Activated naive CD4-positive, alpha-beta T cell treated with anti-CD3 and anti-CD28 coated beads for 36 hours (primary cell): ENCODE results near the gene PHLPP1. TPM values are rescaled to one million over a fixed set of nuclear protein-coding genes. Genes with fewer than 3 reads are reported as not detected.

ENCODE experiments used
- CTCF ChIA-PET: fragments of 350-600 bp; sonication (Branson Sonifier 250); formaldehyde crosslinking; loops from one replicate; lab custom pipeline; 2021; ENCODE audit warnings: antibody characterized with exemption; lab: Charles Lee
- DNase-seq: peaks from one replicate; pipeline ENCODE4 v3.0.0-alpha.2; 2020
- H3K27ac Mint-ChIP-seq: one replicate; pipeline ENCODE4 v1.8.0; 2021; ENCODE audit warnings: mild to moderate bottlenecking, mixed read lengths
- H3K27me3 Mint-ChIP-seq: one replicate; pipeline ENCODE4 v1.8.0; 2021; ENCODE audit warnings: low read depth, mixed read lengths
- H3K36me3 Mint-ChIP-seq: one replicate; pipeline ENCODE4 v1.8.0; 2021; ENCODE audit warnings: low read depth, mixed read lengths
- H3K4me1 Mint-ChIP-seq: one replicate; pipeline ENCODE4 v1.8.0; 2021; ENCODE audit warnings: low read depth, mixed read lengths
- H3K4me3 Mint-ChIP-seq: one replicate; pipeline ENCODE4 v1.8.0; 2021; ENCODE audit warnings: mild to moderate bottlenecking, moderate library complexity, mixed read lengths
- H3K9me3 Mint-ChIP-seq: one replicate; pipeline ENCODE4 v1.8.0; 2021; ENCODE audit warnings: mixed read lengths
- intact Hi-C: fragments of 100-400 bp; cut with micrococcal nuclease; formaldehyde crosslinking; loops from one replicate; pipeline ENCODE4 v1.15.1; 2023
- total RNA-seq, 2 experiments: library from RNA; stranded (reverse); gene quantifications; one replicate each; pipeline ENCODE4 v1.2.3, GENCODE V29; 2021

Gene PHLPP1
- total RNA-seq, 2 experiments from 2014 or later, result 6.5 to 7.2 TPM

DNA sequence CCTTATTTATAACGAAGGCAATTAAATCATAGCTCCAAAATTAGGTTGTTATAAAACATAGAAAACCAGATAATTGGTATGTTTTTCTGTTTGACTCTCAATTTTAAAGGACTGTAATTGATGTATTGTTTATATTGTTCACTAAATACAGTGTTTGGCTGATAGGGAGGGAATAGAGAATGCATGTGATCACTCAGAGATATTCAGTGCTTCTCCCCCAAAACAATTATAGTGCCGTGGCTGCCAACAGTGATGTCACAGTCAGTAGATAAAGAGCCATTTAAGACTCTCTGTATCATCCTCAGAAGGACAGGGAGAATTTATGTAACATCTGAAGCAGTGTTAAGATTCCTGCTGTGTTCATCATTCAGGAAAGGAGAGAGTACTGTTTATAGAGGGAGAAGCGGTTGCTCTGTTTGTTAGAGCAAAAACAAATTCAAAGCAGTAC lies 69.6 kb downstream of the PHLPP1 start:
- peaks cover 37% of the 10 kb centered on the region for H3K4me1 Mint-ChIP-seq
- H3K36me3 Mint-ChIP-seq, result no peaks in the 10 kb centered on the region
- no peak overlapping the region for H3K27ac Mint-ChIP-seq
- H3K4me3 Mint-ChIP-seq, result no peak overlapping the region
- no peaks in the 10 kb centered on the region for H3K9me3 Mint-ChIP-seq
- intact Hi-C loops, result loop anchor here (1.0 to 10.0 kb wide), 7 partner anchors 14 to 600 kb away; partner anchors contain the start of genes PHLPP1, PIGN and RELCH
- DNase-seq, result no peak
- H3K27me3 Mint-ChIP-seq, result peaks cover 5% of the 10 kb centered on the region
- CTCF ChIA-PET, result interaction anchor here (1.2 to 1.5 kb wide), 2 partner anchors 68 to 85 kb away, joined by 3 read pairs; no protein-coding TSS in a partner anchor

DNA sequence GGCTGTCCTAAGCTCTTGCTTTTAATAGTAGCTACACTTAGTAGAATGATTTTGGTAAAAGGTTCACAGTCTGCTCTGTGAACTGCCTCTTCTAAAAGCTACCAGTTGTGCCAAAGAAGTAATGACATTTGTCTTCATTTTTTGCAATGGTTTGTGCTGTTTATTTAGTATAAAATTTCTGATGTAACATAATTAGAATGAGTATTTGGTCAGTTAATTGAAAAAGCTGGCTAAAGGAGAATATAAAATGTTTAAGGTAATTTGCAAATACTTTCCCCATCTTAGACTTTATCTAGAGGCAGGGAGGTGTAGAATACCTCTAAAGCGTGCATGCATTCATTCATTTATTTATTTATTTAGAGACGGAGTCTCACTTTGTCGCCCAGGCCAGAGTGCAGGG lies 71.3 kb downstream of the PHLPP1 start:
- intact Hi-C loops, result loop anchor here (10.0 kb wide), 1 partner anchor 602 kb away; the partner anchor contains the start of genes PIGN and RELCH
- no peaks in the 10 kb centered on the region for H3K36me3 Mint-ChIP-seq
- peaks cover 5% of the 10 kb centered on the region for H3K27me3 Mint-ChIP-seq
- no peak overlapping the region for H3K27ac Mint-ChIP-seq
- H3K4me3 Mint-ChIP-seq, result no peak overlapping the region
- CTCF ChIA-PET, result no interaction called here
- peaks cover 47% of the 10 kb centered on the region for H3K4me1 Mint-ChIP-seq
- DNase-seq, result no peak
- no peaks in the 10 kb centered on the region for H3K9me3 Mint-ChIP-seq

DNA sequence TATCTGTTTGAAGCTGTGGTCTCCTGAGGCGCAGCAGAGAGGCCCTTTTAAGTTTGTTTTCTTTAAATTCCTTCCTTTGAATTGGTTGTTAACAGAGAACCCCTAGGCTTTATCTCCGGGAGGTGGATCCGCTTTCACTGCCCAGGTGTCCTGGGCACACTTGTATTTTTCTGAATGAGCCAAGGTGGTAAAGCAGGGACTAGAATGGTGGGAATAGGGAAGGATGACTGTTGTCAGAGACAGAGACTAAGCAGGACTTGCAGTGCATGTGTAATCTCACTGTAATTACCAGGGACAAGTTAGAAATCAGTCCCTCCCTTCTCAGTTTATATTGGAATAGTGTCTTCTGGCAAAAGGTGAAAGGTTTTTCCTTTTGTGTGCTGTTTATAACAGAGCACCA lies 72.8 kb downstream of the PHLPP1 start:
- no peaks in the 10 kb centered on the region for H3K9me3 Mint-ChIP-seq
- DNase-seq, result no peak
- H3K27me3 Mint-ChIP-seq, result peaks cover 5% of the 10 kb centered on the region
- intact Hi-C loops, result loop anchor here (10.0 kb wide), 1 partner anchor 603 kb away; the partner anchor contains the start of genes PIGN and RELCH
- peaks cover 43% of the 10 kb centered on the region for H3K4me1 Mint-ChIP-seq
- H3K4me3 Mint-ChIP-seq, result no peak overlapping the region
- H3K27ac Mint-ChIP-seq, result no peak overlapping the region
- CTCF ChIA-PET, result no interaction called here
- no peaks in the 10 kb centered on the region for H3K36me3 Mint-ChIP-seq

DNA sequence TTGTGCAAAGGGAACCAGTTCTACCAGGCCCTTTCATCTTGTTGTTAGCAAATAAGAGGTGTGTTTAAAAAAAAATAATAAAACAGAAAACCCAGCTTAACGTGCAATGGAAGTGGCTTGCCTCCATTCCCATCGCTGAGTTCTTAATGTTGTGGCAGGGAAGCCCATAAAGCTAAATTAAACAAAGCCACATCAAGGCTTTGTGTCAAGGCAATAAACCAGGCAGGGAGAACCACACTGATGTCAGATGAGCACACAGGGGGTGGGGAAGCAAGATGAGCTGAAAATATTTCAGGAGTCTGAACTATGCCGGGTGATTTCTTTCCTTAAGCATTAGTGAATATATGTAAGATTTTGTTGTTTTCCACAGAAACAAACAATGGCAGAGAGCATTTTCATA lies 73.5 kb downstream of the PHLPP1 start:
- DNase-seq, result no peak
- Mint-ChIP-seq H3K36me3 (no peaks in the 10 kb centered on the region), H3K4me1 (peaks cover 40% of the 10 kb centered on the region), H3K27ac (no peak overlapping the region), H3K4me3 (no peak overlapping the region), H3K9me3 (no peaks in the 10 kb centered on the region), H3K27me3 (peaks cover 8% of the 10 kb centered on the region)
- CTCF ChIA-PET, result interaction anchor here (0.7 kb wide), 1 partner anchor 27 kb away, joined by 3 read pairs; no protein-coding TSS in a partner anchor
- intact Hi-C loops, result loop anchor here (10.0 kb wide), 1 partner anchor 604 kb away; the partner anchor contains the start of genes PIGN and RELCH

DNA sequence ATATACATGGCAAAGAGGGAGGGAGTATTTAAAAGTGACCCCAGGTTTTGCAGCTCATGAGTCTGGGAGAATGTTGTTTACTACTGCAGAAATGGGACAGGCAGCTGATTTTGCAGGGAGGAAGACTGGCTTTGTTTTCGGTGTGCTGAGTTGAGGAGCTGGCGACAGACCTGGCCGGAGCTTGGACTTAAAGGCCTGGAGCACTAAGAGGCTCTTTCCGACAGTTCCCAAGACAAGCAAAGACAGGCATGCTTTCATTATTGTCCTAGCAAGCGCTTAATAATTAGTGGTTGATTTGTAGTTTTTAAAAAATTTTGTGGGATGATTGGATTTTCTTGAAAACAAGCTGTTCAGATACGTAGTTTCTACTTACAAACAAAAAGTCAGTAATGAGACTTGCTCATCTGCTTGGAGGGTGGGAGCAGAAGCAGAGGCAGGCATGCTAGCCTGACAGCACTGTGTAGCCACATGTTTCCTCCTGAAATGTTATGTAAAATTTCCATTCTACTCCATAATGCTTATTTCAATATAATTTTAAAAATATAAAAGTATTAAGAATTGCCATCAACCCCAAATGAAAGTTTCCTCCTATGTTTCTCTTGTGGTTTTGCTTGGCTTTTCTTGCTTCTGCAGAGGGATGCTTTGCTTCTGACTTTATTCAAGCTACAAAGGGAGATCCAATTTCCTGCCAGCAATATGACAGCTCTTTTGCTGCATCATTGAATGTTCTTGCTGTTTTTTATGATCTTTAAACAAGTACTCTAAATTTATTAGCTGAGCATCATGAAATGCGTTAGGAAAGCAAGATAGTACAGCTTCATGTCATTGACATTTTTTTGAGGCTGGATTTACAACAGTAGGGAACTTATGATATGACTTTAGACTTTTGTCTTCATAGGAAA lies 75.8 kb downstream of the PHLPP1 start:
- H3K27ac Mint-ChIP-seq, result no peak overlapping the region
- CTCF ChIA-PET, result interaction anchor here (1.3 kb wide), 1 partner anchor 205 kb away, joined by 3 read pairs; no protein-coding TSS in a partner anchor
- no peak for DNase-seq
- H3K27me3 Mint-ChIP-seq, result peaks cover 8% of the 10 kb centered on the region
- intact Hi-C loops, result no loop called here
- H3K4me1 Mint-ChIP-seq, result peaks cover 23% of the 10 kb centered on the region
- no peaks in the 10 kb centered on the region for H3K36me3 Mint-ChIP-seq
- H3K9me3 Mint-ChIP-seq, result no peaks in the 10 kb centered on the region
- no peak overlapping the region for H3K4me3 Mint-ChIP-seq

DNA sequence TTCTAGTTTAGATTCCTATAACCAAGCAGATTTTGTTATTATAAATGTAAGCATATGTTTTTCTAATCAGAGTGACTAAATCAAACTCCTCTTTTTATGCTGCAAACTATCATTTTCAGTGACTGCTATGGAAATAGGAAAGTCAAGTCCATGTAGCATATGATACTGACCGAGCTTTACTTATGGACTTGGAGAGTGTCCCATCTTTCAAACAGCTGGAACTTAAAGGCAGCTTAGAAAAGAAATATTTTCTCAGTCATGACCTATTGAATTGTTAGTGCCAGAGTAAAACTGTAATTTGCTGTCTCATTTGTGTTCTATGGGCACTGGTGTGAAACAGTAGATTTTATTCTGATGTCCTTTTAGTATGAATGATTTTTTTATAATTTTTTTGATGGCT lies 76.7 kb downstream of the PHLPP1 start:
- no peaks in the 10 kb centered on the region for H3K9me3 Mint-ChIP-seq
- intact Hi-C loops, result no loop called here
- H3K27me3 Mint-ChIP-seq, result peaks cover 6% of the 10 kb centered on the region
- H3K4me3 Mint-ChIP-seq, result no peak overlapping the region
- H3K4me1 Mint-ChIP-seq, result peaks cover 23% of the 10 kb centered on the region
- H3K36me3 Mint-ChIP-seq, result no peaks in the 10 kb centered on the region
- CTCF ChIA-PET, result no interaction called here
- DNase-seq, result no peak
- no peak overlapping the region for H3K27ac Mint-ChIP-seq

DNA sequence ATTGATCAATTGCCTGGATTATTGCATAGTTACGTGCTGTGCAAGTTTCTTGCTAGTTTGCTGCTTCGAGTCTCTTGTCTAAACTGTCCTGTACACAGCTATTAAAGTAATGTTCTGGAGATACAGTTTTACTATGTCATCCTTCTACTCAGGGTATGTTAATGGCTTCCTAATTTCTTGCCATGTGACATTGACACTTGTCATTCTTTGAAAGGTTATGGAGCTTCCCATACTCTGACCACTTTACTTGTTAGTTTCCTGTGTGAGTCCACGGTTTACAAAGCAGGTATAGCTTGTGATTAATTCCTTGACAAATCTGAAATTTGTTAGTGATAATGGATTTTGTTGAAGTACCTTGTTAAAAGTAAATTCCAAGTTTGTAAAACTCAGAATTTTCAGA lies 80.5 kb downstream of the PHLPP1 start:
- H3K27ac Mint-ChIP-seq, result no peak overlapping the region

DNA sequence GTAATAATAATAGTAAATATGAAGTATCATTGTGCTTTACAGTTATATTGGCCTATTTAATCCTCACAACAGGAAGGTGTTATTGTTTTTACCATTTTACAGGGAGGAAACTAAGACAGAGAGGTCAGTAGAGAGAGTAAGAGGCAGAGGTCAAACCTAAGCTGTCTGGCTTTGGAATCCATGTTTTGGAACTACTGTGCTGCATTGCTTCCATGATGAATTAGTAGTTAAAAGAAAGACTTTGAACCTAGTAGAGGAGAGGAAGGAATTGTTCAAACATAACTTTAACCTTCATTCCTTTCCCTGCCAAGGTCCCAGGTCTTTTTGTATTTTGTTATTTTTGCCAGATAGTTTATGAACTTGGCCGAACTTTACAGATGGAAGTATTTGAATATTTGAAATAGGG lies 80.9 kb downstream of the PHLPP1 start:
- Mint-ChIP-seq H3K9me3 (no peaks in the 10 kb centered on the region), H3K4me1 (peaks cover 4% of the 10 kb centered on the region), H3K36me3 (no peaks in the 10 kb centered on the region), H3K4me3 (no peak overlapping the region), H3K27me3 (peaks cover 3% of the 10 kb centered on the region), H3K27ac (no peak overlapping the region)
- intact Hi-C loops, result no loop called here
- CTCF ChIA-PET, result no interaction called here
- no peak for DNase-seq

More for the DNA sequence above, 80.5 kb downstream of the PHLPP1 start:
- DNase-seq, result no peak
- no peaks in the 10 kb centered on the region for H3K36me3 Mint-ChIP-seq
- no peaks in the 10 kb centered on the region for H3K9me3 Mint-ChIP-seq
- H3K4me3 Mint-ChIP-seq, result no peak overlapping the region
- CTCF ChIA-PET, result no interaction called here
- intact Hi-C loops, result no loop called here
- H3K4me1 Mint-ChIP-seq, result peaks cover 7% of the 10 kb centered on the region
- H3K27me3 Mint-ChIP-seq, result peaks cover 3% of the 10 kb centered on the region

DNA sequence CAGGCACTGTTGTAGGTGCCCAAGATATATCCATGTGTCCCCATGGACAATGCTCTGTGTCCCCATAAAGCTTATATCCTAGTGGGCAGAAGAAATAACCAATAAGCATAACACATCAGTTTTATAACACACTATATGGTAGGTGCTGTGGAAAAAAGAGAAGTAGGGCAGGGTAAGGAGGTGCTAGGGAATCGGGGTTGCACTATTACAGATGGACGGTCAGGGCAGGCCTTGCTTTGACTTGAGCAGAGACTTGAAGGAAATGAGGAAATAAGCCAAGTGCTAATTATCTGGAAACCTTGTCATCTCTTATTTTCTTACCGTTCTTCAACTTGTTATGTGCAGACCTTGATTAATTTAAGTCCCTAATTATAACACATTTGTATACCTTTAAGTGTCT lies 82.0 kb downstream of the PHLPP1 start:
- no peaks in the 10 kb centered on the region for H3K9me3 Mint-ChIP-seq
- no peak overlapping the region for H3K27ac Mint-ChIP-seq
- H3K27me3 Mint-ChIP-seq, result peaks cover 3% of the 10 kb centered on the region
- CTCF ChIA-PET, result no interaction called here
- no peaks in the 10 kb centered on the region for H3K36me3 Mint-ChIP-seq
- no peak overlapping the region for H3K4me3 Mint-ChIP-seq
- intact Hi-C loops, result no loop called here
- DNase-seq, result no peak
- no peaks in the 10 kb centered on the region for H3K4me1 Mint-ChIP-seq

DNA sequence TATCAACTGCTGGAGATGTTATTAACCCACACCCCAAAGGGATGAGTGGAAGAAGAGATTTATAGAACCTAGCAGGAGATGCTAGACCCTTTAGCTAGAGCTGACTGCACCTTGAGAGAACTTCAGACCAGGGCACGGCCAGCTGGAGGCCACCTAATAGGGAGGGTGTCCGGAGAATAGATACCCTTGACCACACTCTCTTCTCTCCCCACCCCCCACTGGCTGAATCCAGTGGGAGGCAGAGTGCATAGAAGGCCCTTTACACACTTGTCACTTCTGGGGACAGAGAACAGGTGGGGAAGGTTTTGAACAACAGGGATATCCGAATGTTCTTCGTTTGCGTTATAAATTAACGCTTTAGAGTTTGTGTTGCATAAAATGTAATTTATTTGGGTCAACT lies 84.6 kb downstream of the PHLPP1 start:
- H3K36me3 Mint-ChIP-seq, result no peaks in the 10 kb centered on the region
- no peaks in the 10 kb centered on the region for H3K4me1 Mint-ChIP-seq
- intact Hi-C loops, result no loop called here
- no peaks in the 10 kb centered on the region for H3K9me3 Mint-ChIP-seq
- no peak overlapping the region for H3K27ac Mint-ChIP-seq
- H3K27me3 Mint-ChIP-seq, result no peaks in the 10 kb centered on the region
- H3K4me3 Mint-ChIP-seq, result no peak overlapping the region
- CTCF ChIA-PET, result no interaction called here
- no peak for DNase-seq

DNA sequence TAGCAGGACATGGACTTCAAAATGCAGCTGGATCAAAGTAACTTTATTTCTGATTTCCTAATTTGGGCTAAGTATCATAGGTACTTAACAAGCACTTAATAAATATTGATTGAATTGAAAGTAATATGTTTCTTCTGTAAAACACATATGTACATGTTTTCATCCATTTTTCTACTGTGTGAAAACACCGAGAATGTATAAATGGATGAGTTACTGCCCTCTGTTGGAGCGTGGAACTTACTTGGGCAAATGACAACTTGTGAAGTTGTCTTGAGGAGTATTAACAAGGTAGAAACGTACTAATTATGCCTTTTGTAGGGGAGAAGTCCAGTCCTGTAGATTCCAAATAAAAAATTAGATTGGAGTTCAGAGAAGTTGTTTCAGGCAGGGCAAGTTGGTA lies 87.2 kb downstream of the PHLPP1 start:
- no peaks in the 10 kb centered on the region for H3K27me3 Mint-ChIP-seq
- DNase-seq, result no peak
- intact Hi-C loops, result loop anchor here (1.0 kb wide), 1 partner anchor 87 kb away; the partner anchor contains the start of gene PHLPP1
- no peaks in the 10 kb centered on the region for H3K36me3 Mint-ChIP-seq
- no peak overlapping the region for H3K4me3 Mint-ChIP-seq
- H3K9me3 Mint-ChIP-seq, result no peaks in the 10 kb centered on the region
- H3K27ac Mint-ChIP-seq, result no peak overlapping the region
- CTCF ChIA-PET, result interaction anchor here (0.6 to 1.8 kb wide), 5 partner anchors 9 to 85 kb away, joined by 3 to 6 read pairs (median 3); no protein-coding TSS in a partner anchor
- H3K4me1 Mint-ChIP-seq, result no peaks in the 10 kb centered on the region

DNA sequence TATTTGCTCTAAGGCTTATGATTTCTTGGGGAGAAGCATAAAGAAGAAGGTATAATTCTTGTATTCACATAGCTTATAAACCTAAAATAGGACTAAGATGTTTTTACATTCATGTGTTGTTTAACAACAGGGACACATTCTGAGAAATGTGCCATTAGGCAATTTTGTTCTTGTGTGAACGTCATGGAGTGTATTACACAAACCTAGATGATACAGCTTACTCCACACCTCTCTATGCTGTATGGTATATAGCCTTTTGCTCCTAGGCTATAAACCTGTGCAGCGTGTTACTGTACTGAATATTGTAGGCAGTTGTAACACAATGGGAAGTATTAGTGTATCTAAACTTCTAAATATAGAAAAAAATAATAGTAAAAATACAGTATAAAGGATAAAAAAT lies 92.1 kb downstream of the PHLPP1 start:
- DNase-seq, result no peak
- Mint-ChIP-seq H3K27me3 (peaks cover 2% of the 10 kb centered on the region), H3K27ac (no peak overlapping the region), H3K4me3 (no peak overlapping the region), H3K9me3 (no peaks in the 10 kb centered on the region), H3K4me1 (no peaks in the 10 kb centered on the region), H3K36me3 (no peaks in the 10 kb centered on the region)
- intact Hi-C loops, result no loop called here
- CTCF ChIA-PET, result no interaction called here
